H1 (cell line): ENCODE results near the gene DHCR7.

Experiments used
- CTCF ChIP-seq, 3 experiments: IDR thresholded peaks; 1 replicate in 2 of 3; 2 replicates in 1 of 3; pipeline versions ENCODE4 v1.5.1 to v1.6.1; 2011; ENCODE audit warnings: low read length in 3 of 3, mild to moderate bottlenecking in 3 of 3, inconsistent platforms in 2 of 3, low read depth in 1 of 3, moderate library complexity in 1 of 3; ENCODE audit not compliant: insufficient read depth in 1 of 3; ENCODE audit errors: control extremely low read depth in 1 of 3
- EP300 ChIP-seq, 2 experiments: IDR thresholded peaks; 1 replicate in 1 of 2; 2 replicates in 1 of 2; pipeline ENCODE4 v1.6.1; 2011 to 2012; ENCODE audit warnings: low read depth in 2 of 2, low read length in 2 of 2, mild to moderate bottlenecking in 2 of 2, borderline replicate concordance in 1 of 2, inconsistent platforms in 1 of 2, moderate library complexity in 1 of 2
- EZH2 ChIP-seq: fragments of 200-600 bp; sonication (generic); IDR thresholded peaks from 2 replicates; pipeline ENCODE4 v1.7.1; 2012; ENCODE audit warnings: low read depth, mild to moderate bottlenecking, moderate library complexity, low read length, inconsistent platforms; ENCODE audit not compliant: severe bottlenecking
- HDAC2 ChIP-seq, 2 experiments: fragments of 300-600 bp in 1 of 2; sonication (generic) in 1 of 2; IDR thresholded peaks; 2 replicates each; pipeline ENCODE4 v1.6.1; 2011 to 2012; ENCODE audit warnings: low read depth in 2 of 2, low read length in 2 of 2, mild to moderate bottlenecking in 2 of 2, moderate library complexity in 2 of 2, borderline replicate concordance in 1 of 2, inconsistent platforms in 1 of 2
- JUN ChIP-seq: IDR thresholded peaks from 2 replicates; pipeline ENCODE4 v1.6.1; 2011; ENCODE audit warnings: low read depth, mild to moderate bottlenecking, improper control_type of control experiment, low read length
- JUND ChIP-seq: IDR thresholded peaks from 2 replicates; pipeline ENCODE4 v1.6.1; 2011; ENCODE audit warnings: mild to moderate bottlenecking, improper control_type of control experiment, low read length
- KDM1A ChIP-seq: fragments of 200-600, 300-600 bp; sonication (generic); IDR thresholded peaks from 2 replicates; pipeline ENCODE4 v1.7.1; 2016; ENCODE audit warnings: mild to moderate bottlenecking, low read length, borderline replicate concordance
- POLR2A ChIP-seq, 2 experiments: IDR thresholded peaks; 1 replicate in 1 of 2; 2 replicates in 1 of 2; pipeline ENCODE4 v1.6.1; 2011; ENCODE audit warnings: low read depth in 2 of 2, low read length in 2 of 2, mild to moderate bottlenecking in 2 of 2; ENCODE audit errors: control extremely low read depth in 1 of 2
- POLR2AphosphoS5 ChIP-seq: IDR thresholded peaks from 2 replicates; pipeline ENCODE4 v1.6.1; 2011; ENCODE audit warnings: low read depth, low read length
- TAF1 ChIP-seq: IDR thresholded peaks from 2 replicates; pipeline ENCODE4 v1.6.1; 2011; ENCODE audit warnings: mild to moderate bottlenecking, low read depth, low read length
- TBP ChIP-seq: IDR thresholded peaks from 2 replicates; pipeline ENCODE4 v1.6.1; 2011; ENCODE audit warnings: low read depth, low read length, improper control_type of control experiment
- YY1 ChIP-seq: IDR thresholded peaks from 2 replicates; pipeline ENCODE4 v1.6.1; 2011; ENCODE audit warnings: low read depth, mild to moderate bottlenecking, low read length

GRCh38 chr11:71384561-71384960, 63.6 kb downstream of the DHCR7 start:
- TF ChIP-seq JUND: no peak
- TF ChIP-seq KDM1A: no peak
- TF ChIP-seq CTCF (IDR thresholded peaks at IDR 0.05; ENCODE audit: control extremely low read depth in 1 of 3, insufficient read depth in 1 of 3, low read depth in 1 of 3, low read length in 3 of 3): no peak
- no peak for TF ChIP-seq POLR2AphosphoS5
- TF ChIP-seq EZH2: no peak
- TF ChIP-seq POLR2A (IDR thresholded peaks at IDR 0.05; ENCODE audit: control extremely low read depth in 1 of 2, low read depth in 2 of 2, low read length in 2 of 2): no peak
- no peak for TF ChIP-seq YY1
- TF ChIP-seq TAF1: no peak
- no peak for TF ChIP-seq TBP
- no peak for TF ChIP-seq EP300 (IDR thresholded peaks at IDR 0.05; ENCODE audit: borderline replicate concordance in 1 of 2, low read depth in 2 of 2, low read length in 2 of 2)
- TF ChIP-seq HDAC2 (IDR thresholded peaks at IDR 0.05; ENCODE audit: borderline replicate concordance in 1 of 2, low read depth in 2 of 2, low read length in 2 of 2): no peak
- TF ChIP-seq JUN: no peak
